ENCODE measurements around the gene MAP3K21. TPM values are rescaled to one million over a fixed set of nuclear protein-coding genes. Genes with fewer than 3 reads are reported as not detected.

Gene MAP3K21
- total and polyA plus RNA-seq, 2 of the 8 experiments (the other 6 are each of a cell fraction or from before 2014, with no cell fraction given), result 21.2 to 21.8 TPM

GRCh38 chr1:233354983-233355382 is 27.5 kb downstream of the MAP3K21 start:
- Histone ChIP-seq H2BK12ac (ENCODE audit: low read depth, low read length) (no peak overlapping the region), H3K56ac (replicated peaks; ENCODE audit: insufficient read length, low read depth, low read length) (no peak overlapping the region), H3K23ac (ENCODE audit: insufficient read length) (no peak overlapping the region), H4K5ac (ENCODE audit: insufficient read length, low read depth, low read length) (no peak overlapping the region), H3K4me2 (ENCODE audit: insufficient read depth in 1 of 2, low read depth in 2 of 2, low read length in 2 of 2) (no peak overlapping the region), H2AK5ac (ENCODE audit: low read depth, low read length) (no peak overlapping the region), H2BK120ac (replicated peaks; ENCODE audit: low read depth, low read length) (no peak overlapping the region), H3K79me1 (ENCODE audit: low read depth, low read length) (no peaks in the 10 kb centered on the region), H2BK15ac (ENCODE audit: low read length) (no peak overlapping the region), H3K14ac (ENCODE audit: insufficient read length) (no peak overlapping the region), H3K23me2 (ENCODE audit: low read depth, low read length) (no peaks in the 10 kb centered on the region), H4K20me1 (replicated peaks in 1 of 2; ENCODE audit: control insufficient read depth in 1 of 2, insufficient read depth in 2 of 2, low read length in 2 of 2) (no peaks in the 10 kb centered on the region), H3K79me2 (ENCODE audit: control insufficient read depth in 1 of 2, insufficient read depth in 2 of 2, low read length in 2 of 2) (no peaks in the 10 kb centered on the region), H3K36me3 (ENCODE audit: control insufficient read depth in 2 of 4, insufficient read depth in 4 of 4, low read length in 3 of 4) (peaks cover 0 to 9% (median 1%) of the 10 kb centered on the region in 4 experiments; a peak in 3 of 8 replicates), H3K27ac (ENCODE audit: low read depth, low read length) (no peak overlapping the region), H4K8ac (ENCODE audit: extremely low read depth, insufficient read depth, low read length) (no peak overlapping the region), H2AFZ (ENCODE audit: low read length) (no peak overlapping the region), H3K9me3 (ENCODE audit: insufficient read depth in 2 of 2, low read depth in 1 of 2, low read length in 1 of 2) (no peaks in the 10 kb centered on the region), H3K18ac (ENCODE audit: extremely low read depth, low read length) (no peak overlapping the region), H2BK5ac (ENCODE audit: low read depth, low read length) (no peak overlapping the region), H2BK20ac (ENCODE audit: low read length) (no peak overlapping the region), H3K27me3 (replicated peaks in 1 of 4; ENCODE audit: control insufficient read depth in 3 of 4, extremely low read depth in 1 of 4, insufficient read depth in 3 of 4, low read length in 3 of 4) (peaks cover 0 to 1% (median 0%) of the 10 kb centered on the region in 4 experiments; a peak in 1 of 7 replicates), H4K91ac (replicated peaks; ENCODE audit: insufficient read length, low read length) (no peak overlapping the region), H3K9ac (replicated peaks in 1 of 4; ENCODE audit: extremely low read depth in 1 of 4, low read depth in 3 of 4, low read length in 3 of 4) (no peak overlapping the region), H3K4me1 (replicated peaks in 1 of 4; ENCODE audit: control insufficient read depth in 3 of 4, insufficient read depth in 4 of 4, low read length in 3 of 4) (no peaks in the 10 kb centered on the region), H3K4me3 (ENCODE audit: extremely low read depth in 1 of 4, insufficient read depth in 2 of 4, low read depth in 3 of 4, low read length in 4 of 4) (no peak overlapping the region), H3K4ac (replicated peaks; ENCODE audit: insufficient read length, low read depth, low read length) (no peak overlapping the region)
- TF ChIP-seq SP1 (IDR thresholded peaks at IDR 0.05; ENCODE audit: low read depth, low read length) (no peak), GABPA (IDR thresholded peaks at IDR 0.05; ENCODE audit: borderline replicate concordance, insufficient read depth, low read length) (no peak), SP2 (IDR thresholded peaks at IDR 0.05; ENCODE audit: low read length) (no peak), ATF2 (IDR thresholded peaks at IDR 0.05; ENCODE audit: low read length) (no peak), NRF1 (IDR thresholded peaks at IDR 0.05; ENCODE audit: low read depth, low read length) (no peak), ASH2L (IDR thresholded peaks at IDR 0.05; ENCODE audit: low read length) (no peak), NANOG (IDR thresholded peaks at IDR 0.05; ENCODE audit: insufficient read depth, low read depth, low read length, poor library complexity, severe bottlenecking) (no peak), RXRA (IDR thresholded peaks at IDR 0.05; ENCODE audit: insufficient read depth, low read depth, low read length) (no peak), RNF2 (IDR thresholded peaks at IDR 0.05; ENCODE audit: borderline replicate concordance, low read depth, low read length, missing control alignments, poor library complexity, severe bottlenecking) (no peak), CBX5 (IDR thresholded peaks at IDR 0.05; ENCODE audit: low read depth, low read length) (no peak), SAP30 (IDR thresholded peaks at IDR 0.05; ENCODE audit: insufficient read depth, insufficient replicate concordance, low read length) (no peak), CHD1 (IDR thresholded peaks at IDR 0.05; ENCODE audit: low read depth, low read length) (no peak)
- ChIA-PET CTCF (ENCODE audit: partially characterized antibody) (interaction anchor here (1.5 to 2.1 kb wide), 3 partner anchors 9 to 50 kb away, joined by 4 to 8 read pairs (median 5); no protein-coding TSS in a partner anchor), POLR2A (ENCODE audit: partially characterized antibody) (interaction anchor here (1.0 kb wide), 1 partner anchor 23 kb away, joined by 3 read pairs; no protein-coding TSS in a partner anchor)
- no peak for FAIRE-seq
- DNase-seq (ENCODE audit: low read depth in 1 of 2, low spot score in 2 of 2), result no peak

Measured in H1 (cell line).